Mesangial cell (primary cell): ENCODE measurements around the gene TTLL11. TPM values are rescaled to one million over a fixed set of nuclear protein-coding genes. Genes with fewer than 3 reads are reported as not detected.

Experiments used
- total RNA-seq: library from RNA; depleted of rRNA; stranded (reverse); fragments of >200 nt; gene quantifications from 2 replicates; pipeline ENCODE4 v1.2.3, GENCODE V29; 2015

The TTLL11 gene
- 2.0 and 2.8 TPM in 2 replicates for total RNA-seq

GRCh38 chr9:122092611-122093506, at the start of gene TTLL11:
Gene TTLL11, minus strand, starts transcription at chr9:122093308. Its CDS starts 160 bp downstream, at chr9:122093148.

Other genes with a start within 250 kb of the TTLL11 start
- 24.9 and 35.7 TPM in 2 replicates for gene NDUFA8, start 66.5 kb upstream of the TTLL11 start, total RNA-seq
- not detected in 2 replicates for gene MORN5, start 66.6 kb upstream of the TTLL11 start, total RNA-seq
- gene LHX6, start 135.6 kb upstream of the TTLL11 start, total RNA-seq = under 0.01 and 0.13 TPM in 2 replicates
- gene RBM18, start 171.5 kb upstream of the TTLL11 start, total RNA-seq = 6.2 and 9.0 TPM in 2 replicates
- gene MRRF, start 171.6 kb upstream of the TTLL11 start, total RNA-seq = 24.7 and 31.3 TPM in 2 replicates